Coronary artery (tissue), 2 donors: ENCODE data around the gene LRRC15.

Experiments used
- DNase-seq: peaks from one replicate; pipeline ENCODE4 v3.0.0-alpha.2; 2017; ENCODE audit warnings: low spot score
- H3K27ac ChIP-seq, 2 donors: fragments of 200-600 bp; sonication (generic); one replicate each; pipeline ENCODE4 v1.5.1; 2016 to 2019
- H3K4me3 ChIP-seq: fragments of 200-600 bp; sonication (generic); 2 replicates; pipeline ENCODE4 v1.5.1; 2016; ENCODE audit warnings: mild to moderate bottlenecking, moderate library complexity
- CTCF ChIP-seq: fragments of 200-600 bp; sonication (generic); IDR thresholded peaks from one replicate; pipeline ENCODE4 v1.5.1; 2019; ENCODE audit warnings: antibody characterized with exemption

LRRC15 gene

GRCh38 chr3:194381460-194381875 is 11.9 kb upstream of the LRRC15 start:
- no peak for TF ChIP-seq CTCF
- peak; percentile 45 for DNase-seq
- Histone ChIP-seq H3K27ac (no peak overlapping the region), H3K4me3 (no peak overlapping the region)

GRCh38 chr3:194380326-194380725 is 10.8 kb upstream of the LRRC15 start:
- peak; percentile 54 for DNase-seq
- no peak for TF ChIP-seq CTCF
- H3K4me3 ChIP-seq = no peak overlapping the region
- H3K27ac ChIP-seq = no peak overlapping the region

- DNase-seq = peak; percentile 21
- H3K4me3 ChIP-seq = no peak overlapping the region
- H3K27ac ChIP-seq = no peak overlapping the region
Observed at GRCh38 chr3:194379651-194380050, 10.1 kb upstream of the LRRC15 start.

GRCh38 chr3:194379231-194379630 is 9.7 kb upstream of the LRRC15 start:
- Histone ChIP-seq H3K27ac (no peak overlapping the region), H3K4me3 (no peak overlapping the region)
- TF ChIP-seq CTCF = no peak
- DNase-seq = no peak

More at GRCh38 chr3:194379651-194380050, 10.1 kb upstream of the LRRC15 start:
- TF ChIP-seq CTCF = no peak

GRCh38 chr3:194377708-194378107 is 8.2 kb upstream of the LRRC15 start:
- no peak overlapping the region for H3K4me3 ChIP-seq
- no peak overlapping the region for H3K27ac ChIP-seq
- no peak for DNase-seq
- TF ChIP-seq CTCF = no peak

- TF ChIP-seq CTCF = no peak
- Histone ChIP-seq H3K4me3 (no peak overlapping the region), H3K27ac (no peak overlapping the region)
- DNase-seq = no peak
Observed at GRCh38 chr3:194376241-194376560, 6.7 kb upstream of the LRRC15 start.

- H3K27ac ChIP-seq = no peak overlapping the region
- no peak for DNase-seq
- TF ChIP-seq CTCF = no peak
- no peak overlapping the region for H3K4me3 ChIP-seq
Observed at GRCh38 chr3:194375473-194376240, 6.1 kb upstream of the LRRC15 start.
